Adrenal gland (tissue), 5 donors: ENCODE results near the gene ARID3C.

Experiments used
- CTCF ChIP-seq, 6 experiments: fragments of 450-650 bp in 4 of 6; fragments of 200-600 bp in 2 of 6; sonication (generic) in 1 of 6; IDR thresholded peaks; 1 replicate in 5 of 6; 2 replicates in 1 of 6; pipeline versions ENCODE4 v1.5.1 to v1.8.0; 2016 to 2021; ENCODE audit warnings: antibody characterized with exemption in 6 of 6, mild to moderate bottlenecking in 2 of 6, moderate library complexity in 1 of 6
- POLR2A ChIP-seq, 2 donors: fragments of 450-650 bp; IDR thresholded peaks; one replicate each; pipeline ENCODE4 v1.6.1; 2017; ENCODE audit warnings: antibody characterized with exemption in 2 of 2, mild to moderate bottlenecking in 2 of 2, moderate library complexity in 1 of 2
- donor health status: DM: no; HTN: no; CAD: no.

- TF ChIP-seq CTCF (IDR thresholded peaks at IDR 0.05) (no peak), POLR2A (IDR thresholded peaks at IDR 0.05) (no peak)
Observed at GRCh38 chr9:34647651-34648050, 18.8 kb upstream of the ARID3C start.
